Measurements from ENCODE around the gene TNFRSF14.

DNA sequence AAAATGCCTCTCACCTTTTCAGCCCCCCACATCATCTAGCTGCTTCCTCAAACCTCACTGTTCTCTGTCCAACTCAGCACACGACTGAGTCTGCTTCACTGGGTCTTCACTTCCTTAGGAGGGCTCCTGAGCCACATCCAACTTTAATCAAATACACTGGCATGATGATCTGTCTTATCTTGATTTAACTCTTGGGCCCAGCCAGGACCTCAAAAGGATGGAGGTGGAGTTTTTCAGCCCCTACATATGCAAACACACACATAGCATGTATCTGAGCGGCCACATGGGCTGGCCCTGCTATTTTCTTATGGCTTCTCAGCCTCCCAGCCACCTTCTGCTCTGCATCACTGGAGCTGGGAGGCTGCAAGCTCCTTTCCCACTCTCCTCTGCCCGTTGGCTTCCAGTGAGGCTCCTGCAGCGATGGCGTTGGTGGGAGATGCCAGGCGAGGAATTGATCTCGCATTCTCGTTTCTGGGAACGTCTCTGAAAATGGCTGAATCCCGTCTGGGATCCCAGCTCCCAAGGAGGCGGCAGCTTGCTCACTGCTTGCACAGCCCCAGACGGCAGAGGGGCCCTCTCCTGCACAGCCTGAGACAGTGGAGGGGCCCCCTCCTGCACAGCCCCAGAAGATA is 28.6 kb downstream of the TNFRSF14 start:
- no peak for TF ChIP-seq PHF21A (IDR thresholded peaks at IDR 0.05; ENCODE audit: borderline replicate concordance, low read depth)
- no peak for TF ChIP-seq SETDB1 (IDR thresholded peaks at IDR 0.05; ENCODE audit: low read length)
- no peak for TF ChIP-seq NFRKB (IDR thresholded peaks at IDR 0.05; ENCODE audit: low read depth)
- TF ChIP-seq CTCF (IDR thresholded peaks at IDR 0.05 in 2 of 3, conservative IDR thresholded peaks at IDR 0.05 in 1 of 3; ENCODE audit: insufficient read depth in 2 of 3, low read depth in 1 of 3, low read length in 3 of 3): no peak
- TF ChIP-seq RNF2 (IDR thresholded peaks at IDR 0.05): no peak
- no peak for TF ChIP-seq TCF7 (IDR thresholded peaks at IDR 0.05; ENCODE audit: borderline replicate concordance)
- no peak for TF ChIP-seq HIVEP1 (CRISPR knock-in tag; IDR thresholded peaks at IDR 0.05)
- no peak for TF ChIP-seq NONO (IDR thresholded peaks at IDR 0.05; ENCODE audit: low read depth in 2 of 2, low read length in 1 of 2)
- no peak for TF ChIP-seq ZKSCAN8 (CRISPR knock-in tag; IDR thresholded peaks at IDR 0.05)
- no peak for TF ChIP-seq SMARCB1 (IDR thresholded peaks at IDR 0.05; ENCODE audit: insufficient read length, low read depth)
